OCI-LY7 (cell line): ENCODE data around the gene CDC25A.

Experiments used
- EZH2phosphoT487 ChIP-seq: fragments of 200-600 bp; sonication (generic); IDR thresholded peaks from 2 replicates; pipeline ENCODE4 v1.6.1; 2018; ENCODE audit warnings: low read depth, borderline replicate concordance, mild to moderate bottlenecking, mixed run types, antibody characterized with exemption, low read length, moderate library complexity, mixed read lengths
- TF ChIP-seq, protein P1 (sequence below): fragments of 200-600 bp; sonication (generic); conservative IDR thresholded peaks from 2 replicates; pipeline ENCODE4 v1.5.1; 2014; ENCODE audit warnings: mild to moderate bottlenecking, antibody characterized with exemption, low read length, moderate library complexity, mixed read lengths

- TF ChIP-seq, protein P1, sequence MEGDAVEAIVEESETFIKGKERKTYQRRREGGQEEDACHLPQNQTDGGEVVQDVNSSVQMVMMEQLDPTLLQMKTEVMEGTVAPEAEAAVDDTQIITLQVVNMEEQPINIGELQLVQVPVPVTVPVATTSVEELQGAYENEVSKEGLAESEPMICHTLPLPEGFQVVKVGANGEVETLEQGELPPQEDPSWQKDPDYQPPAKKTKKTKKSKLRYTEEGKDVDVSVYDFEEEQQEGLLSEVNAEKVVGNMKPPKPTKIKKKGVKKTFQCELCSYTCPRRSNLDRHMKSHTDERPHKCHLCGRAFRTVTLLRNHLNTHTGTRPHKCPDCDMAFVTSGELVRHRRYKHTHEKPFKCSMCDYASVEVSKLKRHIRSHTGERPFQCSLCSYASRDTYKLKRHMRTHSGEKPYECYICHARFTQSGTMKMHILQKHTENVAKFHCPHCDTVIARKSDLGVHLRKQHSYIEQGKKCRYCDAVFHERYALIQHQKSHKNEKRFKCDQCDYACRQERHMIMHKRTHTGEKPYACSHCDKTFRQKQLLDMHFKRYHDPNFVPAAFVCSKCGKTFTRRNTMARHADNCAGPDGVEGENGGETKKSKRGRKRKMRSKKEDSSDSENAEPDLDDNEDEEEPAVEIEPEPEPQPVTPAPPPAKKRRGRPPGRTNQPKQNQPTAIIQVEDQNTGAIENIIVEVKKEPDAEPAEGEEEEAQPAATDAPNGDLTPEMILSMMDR, result no peak
- TF ChIP-seq EZH2phosphoT487, result no peak
These were observed 75.4 kb downstream of the CDC25A start for GRCh38 chr3:48112813-48113212.
